OCI-LY7 (cell line): ENCODE data around the gene NAPG. TPM values are rescaled to one million over a fixed set of nuclear protein-coding genes. Genes with fewer than 3 reads are reported as not detected.

Source experiments
- BruUV-seq: library from RNA; stranded (reverse); fragments of 400-500 nt; replicated peaks from 2 replicates; lab custom pipeline; 2021; lab: Mats Ljungman, UMichigan
- CTCF ChIA-PET: fragments of 300-600 bp; sonication (Branson Sonifier 250); formaldehyde crosslinking; loops from one replicate; lab custom pipeline; 2022; ENCODE audit warnings: antibody characterized with exemption; ENCODE audit not compliant: unreplicated experiment; lab: Charles Lee
- POLR2A ChIA-PET: fragments of 300-600 bp; sonication (Branson Sonifier 250); formaldehyde crosslinking; loops from one replicate; lab custom pipeline; 2022; ENCODE audit warnings: antibody characterized with exemption; lab: Charles Lee
- DNase-seq: peaks from one replicate; pipeline ENCODE4 v3.0.0-alpha.2; 2015; ENCODE audit warnings: low spot score
- H2AFZ ChIP-seq: fragments of 200-600 bp; sonication (generic), shearing (Covaris generic); 2 replicates; pipeline ENCODE4 v1.6.1; 2014; ENCODE audit warnings: mild to moderate bottlenecking, antibody characterized with exemption, low read length, moderate library complexity
- H3K27ac ChIP-seq: fragments of 200-600 bp; sonication (generic); 2 replicates; pipeline ENCODE4 v1.5.1; 2014; ENCODE audit warnings: mixed run types, low read depth, mild to moderate bottlenecking, moderate library complexity, low read length, inconsistent platforms; ENCODE audit not compliant: poor library complexity, severe bottlenecking
- H3K36me3 ChIP-seq: fragments of 200-600 bp; sonication (generic); 2 replicates; pipeline ENCODE4 v1.6.1; 2014; ENCODE audit warnings: mild to moderate bottlenecking, antibody characterized with exemption, low read length, moderate library complexity, mixed read lengths; ENCODE audit not compliant: insufficient read depth
- H3K4me1 ChIP-seq: fragments of 200-600 bp; sonication (generic); 2 replicates; pipeline ENCODE4 v1.5.1; 2014; ENCODE audit warnings: mild to moderate bottlenecking, low read length; ENCODE audit not compliant: insufficient read depth, poor library complexity, severe bottlenecking
- H3K4me2 ChIP-seq: fragments of 200-600 bp; sonication (generic); 2 replicates; pipeline ENCODE4 v1.6.1; 2014; ENCODE audit warnings: mild to moderate bottlenecking, low read length
- H3K4me3 ChIP-seq: fragments of 200-600 bp; sonication (generic); 2 replicates; pipeline ENCODE4 v1.5.1; 2014; ENCODE audit warnings: mild to moderate bottlenecking, low read depth, low read length; ENCODE audit not compliant: poor library complexity, severe bottlenecking
- H3K79me2 ChIP-seq: fragments of 200-600 bp; sonication (generic); 2 replicates; pipeline ENCODE4 v1.6.1; 2016; ENCODE audit warnings: low read depth, mild to moderate bottlenecking, low read length, moderate library complexity, mixed read lengths; ENCODE audit not compliant: insufficient read depth
- H3K9me2 ChIP-seq: fragments of 200-600 bp; sonication (generic); 2 replicates; pipeline ENCODE4 v1.6.1; 2016; ENCODE audit warnings: mild to moderate bottlenecking, low read length, mixed read lengths; ENCODE audit not compliant: insufficient read depth
- H3K9me3 ChIP-seq: fragments of 200-600 bp; sonication (generic); 2 replicates; pipeline ENCODE4 v1.6.1; 2014; ENCODE audit warnings: mild to moderate bottlenecking, mixed run types, low read length, mixed read lengths
- H4K20me1 ChIP-seq: fragments of 200-600 bp; sonication (generic); 2 replicates; pipeline ENCODE4 v1.6.1; 2014; ENCODE audit warnings: mild to moderate bottlenecking, antibody characterized with exemption, low read length, moderate library complexity, mixed read lengths; ENCODE audit not compliant: insufficient read depth
- CTCF ChIP-seq: fragments of 200-600 bp; sonication (generic); conservative IDR thresholded peaks from 2 replicates; pipeline ENCODE4 v1.5.1; 2014; ENCODE audit warnings: mild to moderate bottlenecking, antibody characterized with exemption, low read length, moderate library complexity, mixed read lengths
- EZH2phosphoT487 ChIP-seq: fragments of 200-600 bp; sonication (generic); IDR thresholded peaks from 2 replicates; pipeline ENCODE4 v1.6.1; 2018; ENCODE audit warnings: low read depth, borderline replicate concordance, mild to moderate bottlenecking, mixed run types, antibody characterized with exemption, low read length, moderate library complexity, mixed read lengths
- intact Hi-C: fragments of 100-400 bp; cut with micrococcal nuclease; formaldehyde crosslinking; loops from one replicate; pipeline ENCODE4 v1.10.0; 2022; ENCODE audit not compliant: unreplicated experiment
- total RNA-seq, 2 experiments: library from RNA; depleted of rRNA in 1 of 2; stranded (reverse); fragments of >200 nt in 1 of 2; shearing (Covaris generic) in 1 of 2; gene quantifications; 2 replicates each; pipeline ENCODE4 v1.2.3, GENCODE V29; 2014 to 2022

NAPG gene
- total RNA-seq, 2 experiments from 2014 or later, result 34.6 to 52.3 TPM

DNA sequence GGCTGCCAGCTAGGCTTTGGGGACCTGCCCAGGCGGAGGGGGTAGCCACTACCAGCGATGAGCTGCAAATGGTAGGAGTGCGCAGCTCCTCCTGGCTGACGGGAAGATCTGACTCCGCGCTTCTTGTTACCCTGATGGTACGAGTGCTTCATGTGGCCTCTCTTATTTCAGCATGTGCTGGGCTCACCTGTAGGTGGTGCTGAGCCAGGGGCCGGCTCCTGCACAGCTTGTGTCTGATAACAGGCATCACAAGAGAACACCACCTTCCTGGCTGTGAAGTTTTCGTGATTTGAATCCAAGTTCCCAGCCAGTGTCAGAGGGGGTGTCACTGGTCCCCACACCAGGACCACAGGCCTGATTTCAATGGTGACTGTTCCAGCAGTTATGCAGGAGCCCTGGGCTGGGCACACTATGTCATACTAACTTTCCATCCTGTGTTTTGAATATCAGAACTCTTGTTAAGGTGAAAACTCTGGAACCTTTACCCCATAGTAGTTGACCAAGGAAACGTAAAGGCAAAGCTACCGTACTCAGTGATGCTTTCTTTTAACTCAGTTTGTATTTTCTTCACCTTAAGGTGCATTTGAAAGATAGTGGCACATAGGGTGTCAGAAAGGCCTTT, 43.4 kb upstream of the NAPG start:
- Histone ChIP-seq H3K9me3 (no peaks in the 10 kb centered on the region), H3K9me2 (no peaks in the 10 kb centered on the region), H3K27ac (peak overlapping the region; percentile 74), H4K20me1 (no peaks in the 10 kb centered on the region), H3K36me3 (no peaks in the 10 kb centered on the region), H3K4me2 (peak overlapping the region; percentile 51), H2AFZ (peak overlapping the region; percentile 90), H3K4me1 (peaks cover 58% of the 10 kb centered on the region), H3K4me3 (peak overlapping the region; percentile 14), H3K79me2 (no peaks in the 10 kb centered on the region)
- ChIA-PET POLR2A (interaction anchor here (0.7 to 1.5 kb wide), 10 partner anchors 8 to 383 kb away, joined by 3 to 12 read pairs (median 3); no protein-coding TSS in a partner anchor), CTCF (interaction anchor here (0.6 to 2.2 kb wide), 5 partner anchors 8 to 113 kb away, joined by 3 to 8 read pairs (median 3); no protein-coding TSS in a partner anchor)
- no TSS peak for BruUV-seq
- peak; percentile 47; the same call in 1 of the 2 replicates for TF ChIP-seq CTCF
- no peak for TF ChIP-seq EZH2phosphoT487
- no peak for DNase-seq
- intact Hi-C loops, result no loop called here

GRCh38 chr18:10482985-10483949, 42.6 kb upstream of the NAPG start:
- intact Hi-C loops, result no loop called here
- Histone ChIP-seq H3K4me3 (peak overlapping the region; percentile 14), H3K79me2 (no peaks in the 10 kb centered on the region), H3K4me1 (peaks cover 56% of the 10 kb centered on the region), H3K9me2 (no peaks in the 10 kb centered on the region), H3K4me2 (peak overlapping the region; percentile 51), H3K27ac (peak overlapping the region; percentile 74), H3K36me3 (no peaks in the 10 kb centered on the region), H2AFZ (peak overlapping the region; percentile 90), H4K20me1 (no peaks in the 10 kb centered on the region), H3K9me3 (no peaks in the 10 kb centered on the region)
- BruUV-seq, result no TSS peak
- peak; percentile 81 for DNase-seq
- TF ChIP-seq EZH2phosphoT487 (no peak), CTCF (no peak)
- ChIA-PET POLR2A (interaction anchor here (0.7 to 1.5 kb wide), 9 partner anchors 8 to 270 kb away, joined by 3 to 12 read pairs (median 3); partner anchors contain the start of gene NAPG), CTCF (interaction anchor here (0.6 to 2.2 kb wide), 9 partner anchors 7 to 1830 kb away, joined by 3 to 8 read pairs (median 3); no protein-coding TSS in a partner anchor)
